GM19397 (cell line): ENCODE data around the gene ENTR1.

Source experiments
- ATAC-seq: cut with Tn5 transposase; IDR thresholded peaks from one replicate; pipeline ENCODE4 v1.9.1; 2021; ENCODE audit warnings: mild to moderate bottlenecking, moderate library complexity; ENCODE audit not compliant: unreplicated experiment

The ENTR1 gene

DNA sequence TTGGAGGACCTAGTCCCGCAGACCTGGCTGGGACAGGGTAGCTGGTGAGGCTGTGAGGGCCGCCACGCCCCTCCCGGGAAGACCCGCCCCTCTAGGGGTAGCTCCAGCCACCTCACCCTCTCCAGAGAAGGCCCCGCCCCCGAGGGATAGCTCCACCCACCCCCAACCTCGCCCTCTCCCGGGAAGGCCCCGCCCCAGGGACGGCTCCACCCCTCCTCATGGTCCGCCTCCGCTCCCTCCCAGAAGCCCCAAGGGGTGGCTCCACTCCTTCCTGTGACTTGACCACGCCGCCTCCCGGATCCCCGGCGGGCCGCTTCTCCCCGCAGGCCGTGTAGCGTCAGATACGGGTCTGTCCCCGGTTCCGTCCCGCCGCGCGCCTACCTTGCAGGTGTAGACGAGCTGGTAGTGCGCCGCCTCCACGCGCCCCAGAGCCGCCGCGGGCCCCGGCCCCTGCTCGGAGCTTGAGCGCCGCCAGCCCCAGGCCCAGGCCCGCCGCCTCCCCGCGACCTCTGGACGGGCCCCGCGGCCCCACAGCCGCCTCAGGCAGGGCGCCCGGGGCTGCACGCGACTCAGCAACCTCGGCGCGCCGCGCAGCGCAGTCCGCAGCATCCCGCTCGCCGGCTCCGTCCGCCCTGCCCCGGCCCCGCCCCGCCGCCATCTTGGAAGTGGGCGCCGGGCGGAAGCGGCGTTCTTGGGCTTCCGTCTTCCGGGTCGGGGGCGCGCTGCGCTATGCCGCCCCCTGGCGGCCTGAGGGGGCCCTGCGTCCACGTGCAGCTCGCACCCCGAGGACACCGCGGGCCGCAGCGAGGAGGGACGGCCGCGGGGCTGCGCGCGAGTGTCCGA, 47.1 kb downstream of the ENTR1 start, which contains the start of gene DNLZ:
Gene DNLZ, minus strand, starts transcription at position 639 of the 843 bp plus-strand sequence. Its CDS starts 30 bp downstream, at position 609.
- peak; percentile 71 for ATAC-seq

DNA sequence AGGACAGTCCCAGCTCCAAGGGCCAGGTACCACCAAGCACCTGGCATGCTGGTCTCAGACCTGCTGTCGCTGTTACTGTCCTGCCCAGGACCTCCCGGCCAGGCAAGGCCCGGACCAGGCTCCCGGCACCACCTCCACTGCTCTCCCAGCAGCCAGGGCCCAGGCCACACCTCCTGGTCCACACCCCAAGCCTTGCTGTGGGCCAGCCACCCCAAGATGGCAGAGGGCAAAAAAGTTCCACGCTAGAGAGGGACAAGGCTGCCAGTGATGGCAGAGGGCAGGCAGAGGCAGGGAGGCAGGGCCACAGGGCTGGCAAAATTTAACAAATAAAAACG, 48.0 kb downstream of the ENTR1 start:
- no peak for ATAC-seq

DNA sequence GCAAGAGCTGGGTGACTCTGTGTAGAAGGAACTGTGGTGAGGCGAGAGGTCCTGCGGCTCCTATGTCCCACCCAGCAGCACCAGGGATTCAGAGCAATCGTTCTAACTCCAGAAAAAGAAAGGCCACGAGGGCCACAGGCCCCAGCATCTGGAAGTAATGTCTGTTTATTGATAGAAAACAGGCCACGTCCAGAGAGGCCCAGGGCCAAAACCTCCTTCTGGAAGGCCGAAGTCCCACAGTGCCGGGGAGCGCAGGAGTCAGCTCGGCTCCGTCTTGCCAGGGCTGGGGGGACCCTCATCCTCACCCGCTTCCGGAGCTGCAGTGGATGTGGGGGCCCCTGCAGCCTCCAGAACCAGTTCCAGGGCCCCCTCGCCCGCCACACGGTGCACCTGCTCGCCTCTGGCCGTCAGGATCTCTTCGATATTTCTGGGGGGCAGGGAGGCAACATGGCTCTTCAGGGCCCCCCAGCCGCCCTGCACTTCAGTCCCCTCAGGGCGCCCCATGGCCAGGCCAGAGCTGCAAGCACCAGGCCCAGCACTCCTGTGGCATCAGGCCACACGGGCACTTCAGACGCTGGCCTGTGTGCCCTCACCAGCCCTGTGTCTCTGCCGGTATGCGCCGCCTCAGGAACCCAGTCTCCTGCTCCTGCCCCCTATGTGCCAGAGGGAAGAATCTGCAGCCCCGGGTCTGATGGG, 48.5 kb downstream of the ENTR1 start:
- no peak for ATAC-seq

DNA sequence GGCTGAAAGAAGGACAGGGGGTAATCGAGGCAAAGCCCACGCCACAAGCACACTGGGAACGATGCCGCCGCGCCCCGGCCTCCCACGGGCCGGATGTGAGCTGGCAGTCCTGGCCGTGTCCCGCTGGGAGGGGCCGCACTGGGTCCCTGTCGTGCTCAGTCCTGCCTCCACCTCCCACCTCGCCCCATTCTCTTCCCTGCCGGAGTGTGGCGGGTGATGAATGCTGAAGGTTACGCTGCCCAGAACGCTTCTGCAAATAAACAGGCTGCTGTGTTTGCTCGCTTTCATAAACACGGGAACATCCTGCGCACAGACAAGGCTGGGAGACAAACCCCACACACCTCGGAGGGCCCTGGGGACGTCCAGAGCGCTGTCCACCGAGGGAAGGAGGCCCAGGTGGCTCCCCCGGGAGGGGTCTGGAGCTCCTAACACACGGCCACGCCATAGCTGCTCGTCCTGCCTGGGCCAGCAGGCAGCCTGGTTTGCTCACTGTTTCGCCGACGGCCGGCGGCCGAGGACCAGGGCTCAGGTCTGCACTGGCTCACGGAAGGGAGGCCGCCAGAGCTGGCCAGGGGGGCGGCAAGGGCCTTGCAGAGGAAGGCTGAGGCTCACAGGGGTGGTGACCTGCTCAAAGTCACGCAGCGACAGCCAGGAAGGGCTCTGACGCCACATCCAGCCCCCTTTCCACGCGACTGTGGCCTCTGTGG, 49.2 kb downstream of the ENTR1 start:
- no peak for ATAC-seq

DNA sequence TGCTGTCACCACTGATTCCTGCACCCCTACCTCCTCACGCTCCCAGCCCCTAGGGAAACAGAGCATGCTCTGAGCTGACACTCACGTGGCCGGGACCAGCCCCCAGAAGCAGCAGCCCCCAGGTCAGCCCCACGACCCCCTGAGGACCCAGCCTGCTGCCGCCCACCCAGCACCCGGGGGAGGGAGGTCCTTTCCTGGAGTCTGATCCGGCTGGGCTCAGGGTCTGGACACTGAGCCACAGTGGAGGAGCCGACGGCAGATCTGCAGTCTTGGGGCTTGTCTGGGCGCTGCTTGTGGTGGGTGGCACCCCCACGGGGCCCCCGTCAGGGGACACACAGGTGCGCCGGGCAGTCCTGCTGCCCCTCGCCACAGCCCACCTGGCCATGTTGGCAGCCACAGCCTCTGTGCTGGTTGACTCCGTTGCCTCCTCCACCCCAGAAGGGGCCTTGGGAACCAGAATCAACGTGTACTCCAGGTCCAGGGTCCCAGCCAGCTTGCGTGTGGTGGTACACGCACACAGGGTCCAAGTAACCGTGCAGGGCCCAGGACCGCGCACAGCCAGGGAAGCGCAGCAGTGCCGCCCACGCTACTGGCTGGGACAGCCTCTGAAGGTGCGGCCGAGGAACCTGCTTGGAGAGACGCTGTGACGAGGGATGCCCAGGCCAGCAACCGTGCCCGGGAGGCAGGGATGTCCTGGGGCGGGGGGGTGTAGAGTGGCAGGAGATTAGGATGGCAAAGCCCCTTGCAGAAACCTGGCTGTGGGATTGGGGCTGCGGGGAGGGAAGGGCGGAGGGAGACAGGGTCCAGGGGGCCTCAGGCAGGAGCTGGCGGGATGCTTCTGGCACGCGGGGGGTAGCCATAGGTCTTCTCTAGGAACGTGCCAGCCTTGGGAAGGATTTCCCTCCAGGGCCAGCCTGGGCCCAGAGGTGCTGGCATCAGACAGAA, 50.4 kb downstream of the ENTR1 start:
- no peak for ATAC-seq

DNA sequence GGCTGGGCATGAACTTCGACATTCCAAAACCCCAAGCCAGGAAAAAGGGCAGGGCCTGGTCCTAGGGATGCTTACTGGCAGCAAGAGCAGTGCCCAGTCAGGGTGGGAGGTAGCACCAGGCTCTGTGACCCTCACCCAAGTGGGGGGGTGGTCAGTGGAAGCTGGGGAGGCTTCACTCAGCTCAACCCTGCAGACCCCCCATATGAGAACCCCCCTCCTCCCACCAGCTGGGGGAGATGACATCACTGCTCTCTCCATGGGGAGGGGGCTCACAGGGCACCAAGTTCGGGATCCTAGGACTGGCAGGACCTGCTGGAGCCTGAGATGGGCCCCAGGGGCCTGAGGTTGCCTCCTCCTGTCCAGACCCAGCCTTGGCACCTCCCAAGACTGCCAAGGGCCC, 51.5 kb downstream of the ENTR1 start:
- ATAC-seq = no peak

DNA sequence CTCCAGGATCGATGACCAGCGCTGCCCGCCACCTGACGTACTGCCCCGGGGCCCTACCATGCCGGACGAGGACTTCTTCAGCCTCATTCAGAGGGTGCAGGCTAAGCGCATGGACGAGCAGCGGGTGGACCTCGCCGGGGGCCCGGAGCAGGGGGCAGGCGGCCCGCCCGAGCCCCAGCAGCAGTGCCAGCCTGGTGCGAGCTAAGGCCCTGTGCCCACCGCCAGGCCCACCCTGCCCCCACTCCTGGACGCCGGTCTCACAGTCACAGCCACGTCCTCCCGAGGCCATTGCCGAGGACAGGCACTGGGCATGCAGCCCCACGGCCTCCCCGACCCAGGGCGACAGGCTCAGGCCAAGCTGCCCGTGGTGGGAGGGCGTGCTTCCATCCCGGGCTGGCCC, 52.4 kb downstream of the ENTR1 start:
- ATAC-seq = no peak

DNA sequence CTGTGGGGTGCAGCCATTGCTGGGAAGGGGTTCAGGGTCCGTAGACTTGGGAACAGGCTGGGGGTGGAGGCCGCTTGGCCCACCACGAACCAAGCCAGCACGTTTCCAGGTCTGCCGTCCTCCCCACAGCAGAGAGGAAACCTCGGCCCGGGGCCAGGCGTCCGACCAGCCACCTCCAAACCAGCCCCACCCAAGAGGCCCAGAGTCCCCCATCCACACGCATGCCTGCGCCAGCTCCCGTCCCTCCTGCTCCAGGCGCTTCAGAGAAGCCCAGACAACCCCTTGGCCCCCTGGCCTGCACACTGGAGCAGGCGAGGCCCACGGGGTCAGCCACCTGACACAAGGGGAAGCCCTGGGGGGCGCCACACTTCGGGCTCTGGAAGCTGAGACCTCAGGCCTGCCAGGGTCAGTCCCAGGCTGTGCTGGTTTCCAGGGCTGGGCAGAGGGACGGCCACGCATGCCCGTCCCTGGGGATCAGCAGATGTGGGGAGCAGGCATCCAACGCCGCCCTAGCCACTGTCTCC, 53.1 kb downstream of the ENTR1 start:
- no peak for ATAC-seq

DNA sequence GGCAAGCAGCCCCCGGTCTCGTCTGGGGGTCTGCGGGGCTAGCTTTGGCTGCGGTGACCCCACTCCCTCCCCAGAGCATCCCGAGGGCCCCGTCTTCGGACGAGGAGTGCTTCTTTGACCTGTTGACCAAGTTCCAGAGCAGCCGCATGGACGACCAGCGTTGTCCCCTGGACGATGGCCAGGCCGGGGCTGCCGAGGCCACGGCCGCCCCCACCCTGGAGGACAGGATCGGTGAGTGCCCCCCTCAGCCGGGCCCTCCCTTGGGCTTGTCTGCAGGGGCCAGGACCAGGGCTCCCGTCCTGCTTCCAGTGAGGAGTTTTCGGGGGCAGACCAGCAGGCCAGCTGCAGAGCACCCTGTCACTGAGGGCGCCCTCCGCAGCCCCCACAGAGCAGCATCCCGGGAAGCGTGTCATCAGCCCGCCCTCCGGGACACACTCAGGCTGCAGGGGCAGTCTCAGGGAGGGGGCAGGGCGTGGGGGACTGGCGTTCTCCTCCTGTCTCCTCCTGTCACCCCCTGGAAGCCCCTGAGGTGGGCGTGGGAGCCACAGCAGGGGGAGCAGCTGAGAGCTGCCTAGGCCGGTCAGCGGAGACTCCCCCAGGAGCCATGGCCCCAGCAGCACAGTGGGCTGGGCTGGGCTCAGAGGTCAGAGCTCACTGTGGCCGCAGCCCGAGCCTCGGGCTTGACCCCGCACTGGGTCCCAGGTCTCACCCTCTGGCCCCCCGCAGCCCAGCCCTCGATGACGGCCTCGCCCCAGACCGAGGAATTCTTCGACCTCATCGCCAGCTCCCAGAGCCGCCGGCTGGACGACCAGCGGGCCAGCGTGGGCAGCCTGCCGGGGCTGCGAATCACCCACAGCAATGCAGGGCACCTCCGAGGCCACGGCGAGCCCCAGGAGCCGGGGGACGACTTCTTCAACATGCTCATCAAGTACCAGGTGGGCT, 54.5 kb downstream of the ENTR1 start:
- ATAC-seq = no peak

DNA sequence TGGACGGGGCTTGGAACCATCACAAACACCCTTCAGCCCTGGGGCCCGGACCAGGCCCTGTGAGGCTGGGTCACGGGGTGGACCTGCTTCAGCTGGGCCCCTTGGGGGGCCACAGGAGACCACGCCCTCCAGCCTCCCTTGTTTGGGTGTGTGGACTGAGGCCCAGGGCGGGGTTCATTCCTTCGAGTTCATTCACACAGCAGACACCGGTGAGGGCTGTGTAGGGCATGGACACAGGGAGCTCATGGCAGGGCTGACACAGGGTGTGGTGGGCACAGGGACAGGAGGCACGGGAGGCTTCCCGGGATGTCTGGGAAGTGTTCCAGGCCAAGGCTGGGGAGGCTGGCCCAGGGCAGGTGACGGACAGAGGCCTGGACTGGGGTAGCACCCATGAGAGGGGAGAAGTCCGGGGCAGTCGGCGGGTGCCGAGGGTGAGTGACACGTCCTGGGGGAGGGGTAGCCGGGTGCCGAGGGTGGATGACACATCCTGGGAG, 55.8 kb downstream of the ENTR1 start:
- ATAC-seq = no peak

DNA sequence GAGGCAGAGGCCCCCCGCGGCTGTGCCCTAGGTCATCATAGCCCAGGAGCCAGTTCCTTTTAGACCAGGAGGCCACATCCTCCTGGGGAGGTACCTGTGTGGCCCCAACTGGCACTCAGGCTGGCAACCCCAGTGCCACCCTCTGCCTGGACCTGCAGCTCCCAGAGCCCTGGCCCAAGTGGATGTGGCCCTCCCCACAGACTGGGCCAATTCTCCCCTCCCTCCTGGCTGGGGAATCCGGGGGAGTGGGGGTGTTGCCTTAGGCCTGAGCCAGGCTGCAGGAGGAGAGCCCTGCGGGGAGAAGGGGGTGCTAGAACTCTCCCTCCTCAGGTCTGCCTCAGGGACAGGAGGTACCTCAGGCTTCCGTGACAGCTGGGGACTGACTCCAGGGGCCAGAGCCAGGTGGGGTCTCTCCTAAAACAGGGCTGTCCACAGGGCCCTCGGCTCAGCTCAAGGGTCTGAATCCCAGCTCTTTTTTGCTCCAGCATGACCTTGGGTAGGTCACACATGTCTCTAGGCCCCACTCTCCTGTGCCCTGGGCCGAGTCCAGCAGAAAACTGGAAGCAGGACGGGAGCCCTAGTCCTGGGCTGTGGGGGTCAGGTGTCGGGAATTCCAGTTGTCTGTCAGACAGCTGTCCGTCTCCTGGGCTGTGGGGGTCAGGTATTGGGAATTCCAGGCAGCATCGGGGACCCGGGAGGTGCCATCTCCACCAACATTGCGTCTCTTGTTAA, 56.5 kb downstream of the ENTR1 start:
- ATAC-seq = no peak

DNA sequence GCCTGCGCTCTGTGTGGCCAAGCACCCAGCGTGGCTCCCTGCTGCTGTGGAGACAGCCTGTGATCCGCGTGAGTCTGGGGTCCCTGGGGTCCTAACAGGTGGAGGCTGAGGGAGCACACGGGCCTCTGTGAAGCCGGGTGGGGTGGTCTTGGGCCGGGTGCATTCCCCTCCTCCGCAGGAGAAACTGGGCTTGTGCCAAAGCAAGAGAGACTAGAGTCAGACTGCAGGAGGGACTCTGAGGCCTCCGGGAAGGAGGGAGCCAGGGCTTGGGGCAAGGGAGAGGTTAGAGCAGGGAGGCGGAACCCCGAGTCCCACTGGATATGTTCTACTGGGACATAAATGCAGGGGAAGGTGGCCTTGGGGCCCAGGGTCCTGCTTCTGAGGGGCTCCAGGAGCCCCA, 57.3 kb downstream of the ENTR1 start:
- no peak for ATAC-seq

DNA sequence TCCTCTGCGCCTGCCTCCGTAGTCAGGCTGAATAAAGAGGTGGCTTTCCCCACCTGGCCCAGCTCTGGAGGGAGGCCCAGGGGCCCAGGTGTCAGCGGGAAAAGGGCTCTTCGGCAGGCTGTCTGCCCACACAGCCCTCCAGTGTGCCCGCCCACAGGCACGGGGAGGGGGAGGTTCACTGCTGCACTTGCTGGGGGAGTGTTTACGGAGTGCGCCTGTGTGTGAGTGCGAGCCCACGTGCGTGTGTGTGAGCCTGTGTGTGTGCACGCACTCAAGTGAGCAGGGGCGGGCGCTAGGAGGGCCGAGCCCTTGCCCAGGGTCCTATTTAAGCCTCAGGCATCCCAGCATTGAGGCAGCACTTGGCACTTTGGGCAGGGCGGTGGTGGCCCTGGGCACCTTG, 57.7 kb downstream of the ENTR1 start:
- no peak for ATAC-seq
